IMR-90 (cell line): ENCODE results near the gene AUNIP. TPM values are rescaled to one million over a fixed set of nuclear protein-coding genes. Genes with fewer than 3 reads are reported as not detected.
A peak's percentile ranks its signal among the peaks of the same experiment; 100 is the strongest.

Experiments used
- ATAC-seq: fragments of 200-7000 bp; cut with Tn5 transposase; 2 replicates; pipeline ENCODE4 v1.9.1; 2020; ENCODE audit warnings: low read depth, mild to moderate bottlenecking, moderate library complexity
- BruUV-seq: library from RNA; stranded (reverse); fragments of 400-500 nt; replicated peaks from 2 replicates; lab custom pipeline; 2021; lab: Mats Ljungman, UMichigan
- CTCF ChIA-PET: fragments of 300-600 bp; formaldehyde crosslinking; extraction: SDS; loops from one replicate; lab custom pipeline; 2021; ENCODE audit warnings: antibody characterized with exemption; lab: Yijun Ruan, JAX
- POLR2A ChIA-PET: fragments of 300-600 bp; sonication (Branson Sonifier 250); formaldehyde crosslinking; loops from one replicate; lab custom pipeline; 2022; ENCODE audit warnings: antibody characterized with exemption; ENCODE audit not compliant: unreplicated experiment; lab: Charles Lee
- DNase-seq: peaks from one replicate; pipeline ENCODE4 v3.0.0; 2013
- H2AFZ ChIP-seq: replicated peaks from 2 replicates; pipeline ENCODE3; 2013; ENCODE audit warnings: low read length, mild to moderate bottlenecking; ENCODE audit not compliant: poor library complexity
- H2AK5ac ChIP-seq: 2 replicates; pipeline ENCODE4 v1.6.1; 2013; ENCODE audit warnings: low read depth, low read length, inconsistent platforms
- H2AK9ac ChIP-seq: replicated peaks from 2 replicates; pipeline ENCODE3; 2013; ENCODE audit warnings: mild to moderate bottlenecking, low read depth, low read length, moderate library complexity; ENCODE audit not compliant: poor library complexity
- H2BK120ac ChIP-seq: 2 replicates; pipeline ENCODE4 v1.6.1; 2013; ENCODE audit warnings: low read depth, low read length, inconsistent platforms
- H2BK15ac ChIP-seq: 3 replicates; pipeline ENCODE4 v1.6.1; 2013; ENCODE audit warnings: low read depth, low read length, inconsistent platforms
- H2BK20ac ChIP-seq: 2 replicates; pipeline ENCODE4 v1.6.1; 2013; ENCODE audit warnings: low read depth, mild to moderate bottlenecking, inconsistent platforms, low read length, moderate library complexity
- H2BK5ac ChIP-seq: 2 replicates; pipeline ENCODE4 v1.6.1; 2013; ENCODE audit warnings: mild to moderate bottlenecking, low read depth, low read length, inconsistent platforms; ENCODE audit not compliant: poor library complexity, severe bottlenecking
- H3K14ac ChIP-seq: replicated peaks from 2 replicates; pipeline ENCODE4 v1.6.1; 2013; ENCODE audit warnings: low read depth, low read length, inconsistent platforms
- H3K18ac ChIP-seq: 2 replicates; pipeline ENCODE4 v1.6.1; 2013; ENCODE audit warnings: low read depth, low read length, control low read depth
- H3K23ac ChIP-seq: 2 replicates; pipeline ENCODE4 v1.6.1; 2013; ENCODE audit warnings: low read depth, low read length, inconsistent platforms
- H3K27ac ChIP-seq: 2 replicates; pipeline ENCODE4 v1.5.1; 2013; ENCODE audit warnings: mild to moderate bottlenecking, control low read depth, low read length; ENCODE audit not compliant: insufficient read depth
- H3K27me3 ChIP-seq: 2 replicates; pipeline ENCODE4 v1.6.1; 2013; ENCODE audit warnings: low read length; ENCODE audit not compliant: control insufficient read depth, insufficient read depth
- H3K36me3 ChIP-seq: 2 replicates; pipeline ENCODE4 v1.6.1; 2013; ENCODE audit warnings: low read length, mixed read lengths; ENCODE audit not compliant: control insufficient read depth, insufficient read depth
- H3K4ac ChIP-seq: 2 replicates; pipeline ENCODE4 v1.6.1; 2013; ENCODE audit warnings: low read depth, low read length, inconsistent platforms
- H3K4me1 ChIP-seq: 2 replicates; pipeline ENCODE4 v1.6.1; 2013; ENCODE audit warnings: low read length, mixed read lengths; ENCODE audit not compliant: control insufficient read depth, insufficient read depth
- H3K4me2 ChIP-seq: 2 replicates; pipeline ENCODE4 v1.6.1; 2013; ENCODE audit warnings: low read depth, mild to moderate bottlenecking, control low read depth, low read length, moderate library complexity
- H3K4me3 ChIP-seq: 2 replicates; pipeline ENCODE4 v1.5.1; 2013; ENCODE audit warnings: low read depth, mild to moderate bottlenecking, control low read depth, low read length, moderate library complexity; ENCODE audit not compliant: insufficient read depth
- H3K56ac ChIP-seq: 2 replicates; pipeline ENCODE4 v1.6.1; 2013; ENCODE audit warnings: low read length, inconsistent platforms; ENCODE audit not compliant: insufficient read depth; ENCODE audit errors: extremely low read depth
- H3K79me1 ChIP-seq, 2 experiments: 2 replicates each; pipeline ENCODE4 v1.6.1; 2013; ENCODE audit warnings: low read length in 2 of 2, inconsistent platforms in 1 of 2, low read depth in 1 of 2
- H3K9ac ChIP-seq: 2 replicates; pipeline ENCODE4 v1.6.1; 2013; ENCODE audit warnings: low read depth, low read length, control low read depth
- H3K9me1 ChIP-seq: 2 replicates; pipeline ENCODE4 v1.6.1; 2013; ENCODE audit warnings: low read length, inconsistent platforms; ENCODE audit not compliant: insufficient read depth
- H3K9me3 ChIP-seq: 2 replicates; pipeline ENCODE4 v1.6.1; 2013; ENCODE audit warnings: low read length; ENCODE audit not compliant: control insufficient read depth, insufficient read depth
- H4K20me1 ChIP-seq: 2 replicates; pipeline ENCODE4 v1.6.1; 2013; ENCODE audit warnings: low read length, inconsistent platforms; ENCODE audit not compliant: insufficient read depth
- H4K5ac ChIP-seq: 2 replicates; pipeline ENCODE4 v1.6.1; 2013; ENCODE audit warnings: mild to moderate bottlenecking, low read depth, low read length, control low read depth
- H4K8ac ChIP-seq, 2 experiments: 2 replicates each; pipeline ENCODE4 v1.6.1; 2013; ENCODE audit warnings: low read depth in 2 of 2, low read length in 2 of 2, control low read depth in 1 of 2, inconsistent platforms in 1 of 2
- H4K91ac ChIP-seq: 2 replicates; pipeline ENCODE4 v1.6.1; 2013; ENCODE audit warnings: low read depth, low read length, inconsistent platforms; ENCODE audit not compliant: insufficient read depth
- MAZ ChIP-seq: IDR thresholded peaks from 2 replicates; pipeline ENCODE4 v1.6.1; 2012; ENCODE audit warnings: low read depth, mild to moderate bottlenecking, low read length, improper control_type of control experiment, moderate library complexity, borderline replicate concordance
- WGBS, 2 experiments: methylation state at CpG; one replicate each; pipeline versions ENCODE4 v1.1.5 to v1.1.7; 2013; ENCODE audit warnings: missing lambda C conversion rate in 2 of 2; ENCODE audit not compliant: insufficient read length in 1 of 2; ENCODE audit errors: extremely low coverage in 2 of 2; 5-methylcytosine and 5-hydroxymethylcytosine counted together
- dilution Hi-C: fragments of 300-500 bp; cut with HindIII; formaldehyde crosslinking; loops from one replicate; pipeline ENCODE4 v1.14.3; 2018; ENCODE audit warnings: low sequenced_read_pairs; ENCODE audit not compliant: unreplicated experiment
- in situ Hi-C: fragments of 300-500 bp; cut with MboI; formaldehyde crosslinking; loops from 3 replicates; pipeline ENCODE4 v1.14.3; 2019; ENCODE audit warnings: low sequenced_read_pairs, inconsistent platforms, mixed read lengths
- intact Hi-C: fragments of 100-400 bp; cut with micrococcal nuclease; formaldehyde crosslinking; loops from 2 replicates; pipeline ENCODE4 v1.10.0; 2022
- polyA plus RNA-seq, 3 experiments: library from polyadenylated mRNA; depleted of rRNA; stranded (reverse); fragments of >200 nt; gene quantifications; 2 replicates each; pipeline ENCODE4 v1.2.3, GENCODE V29; 2012; ENCODE audit warnings: low replicate concordance in 1 of 3
- total RNA-seq: library from RNA; depleted of rRNA; stranded (reverse); fragments of >200 nt; gene quantifications from 2 replicates; pipeline ENCODE4 v1.2.3, GENCODE V29; 2012
- TF ChIP-seq, protein P1 (sequence below): fragments of 150-350 bp; IDR thresholded peaks from 2 replicates; pipeline ENCODE4 v1.6.1; 2017; ENCODE audit warnings: mild to moderate bottlenecking, antibody characterized with exemption, low read length, low read depth

Gene AUNIP
- total and polyA plus RNA-seq, 2 of the 4 experiments (the other 2 are of a cell fraction), result 2.4 to 5.0 TPM

DNA sequence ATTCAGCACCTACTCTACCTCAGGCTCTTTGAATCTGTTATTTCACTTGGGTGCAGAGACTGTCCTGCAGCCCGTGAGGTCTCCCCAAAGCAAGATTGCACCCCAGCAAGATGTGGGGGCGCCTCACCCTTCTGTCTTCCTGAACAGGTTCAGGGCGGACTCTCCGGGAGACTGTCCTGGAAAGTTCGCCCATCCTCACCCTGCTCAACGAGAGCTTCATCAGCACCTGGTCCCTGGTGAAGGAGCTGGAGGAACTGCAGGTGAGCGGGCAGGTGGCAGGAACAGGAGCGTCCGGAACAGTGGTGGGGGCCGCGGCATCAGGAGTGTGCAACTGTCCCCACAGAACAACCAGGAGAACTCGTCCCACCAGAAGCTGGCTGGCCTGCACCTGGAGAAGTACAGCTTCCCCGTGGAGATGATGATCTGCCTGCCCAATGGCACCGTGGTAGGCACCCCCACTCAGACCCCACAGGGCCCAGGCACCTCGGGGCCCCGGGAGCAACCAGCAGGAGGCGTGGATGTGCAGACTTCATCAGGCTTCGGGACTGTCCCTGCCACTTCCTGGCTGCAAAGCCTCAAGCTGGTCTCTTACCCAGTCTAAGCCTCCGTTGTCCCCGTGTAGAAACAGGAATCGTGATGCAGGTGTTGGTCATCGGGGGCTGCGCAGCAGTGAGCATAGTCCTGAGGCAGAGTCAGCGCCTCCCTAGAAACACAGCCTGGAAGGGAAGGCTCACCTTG, 45.4 kb downstream of the AUNIP start:
- no peak for TF ChIP-seq MAZ
- TF ChIP-seq, protein P1, sequence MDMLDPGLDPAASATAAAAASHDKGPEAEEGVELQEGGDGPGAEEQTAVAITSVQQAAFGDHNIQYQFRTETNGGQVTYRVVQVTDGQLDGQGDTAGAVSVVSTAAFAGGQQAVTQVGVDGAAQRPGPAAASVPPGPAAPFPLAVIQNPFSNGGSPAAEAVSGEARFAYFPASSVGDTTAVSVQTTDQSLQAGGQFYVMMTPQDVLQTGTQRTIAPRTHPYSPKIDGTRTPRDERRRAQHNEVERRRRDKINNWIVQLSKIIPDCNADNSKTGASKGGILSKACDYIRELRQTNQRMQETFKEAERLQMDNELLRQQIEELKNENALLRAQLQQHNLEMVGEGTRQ, result no peak
- Histone ChIP-seq H3K79me1 (peaks cover 5 to 24% of the 10 kb centered on the region in 2 experiments; a peak in 2 of 4 replicates), H2AFZ (no peak overlapping the region), H2BK120ac (no peak overlapping the region), H3K9me3 (no peaks in the 10 kb centered on the region), H3K4ac (no peak overlapping the region), H3K36me3 (peaks cover 50% of the 10 kb centered on the region), H2BK15ac (no peak overlapping the region), H4K8ac (no peak overlapping the region), H3K56ac (no peak overlapping the region), H3K18ac (no peak overlapping the region), H3K4me1 (peaks cover 5% of the 10 kb centered on the region), H3K14ac (no peak overlapping the region), H2BK20ac (no peak overlapping the region), H3K27ac (no peak overlapping the region), H2AK5ac (no peak overlapping the region), H4K91ac (no peak overlapping the region), H3K4me3 (no peak overlapping the region), H3K27me3 (no peaks in the 10 kb centered on the region), H3K23ac (no peak overlapping the region), H3K9me1 (peaks cover 9% of the 10 kb centered on the region), H3K9ac (no peak overlapping the region), H4K20me1 (peaks cover 11% of the 10 kb centered on the region), H2AK9ac (peak overlapping the region; percentile 38), H3K4me2 (no peak overlapping the region), H4K5ac (no peak overlapping the region), H2BK5ac (no peak overlapping the region)
- 80% methylated on average over 2 of the region's 24 CpGs; no CpG with 5 or more reads in 1 of the 2 experiments for WGBS, 2 experiments
- in situ Hi-C loops, result loop anchor here (25.0 kb wide), 2 partner anchors 402 to 577 kb away; partner anchors contain the start of genes RHCE, RSRP1 and SYF2
- intact Hi-C loops, result loop anchor here (10.0 kb wide), 1 partner anchor 569 kb away; the partner anchor contains the start of gene RSRP1
- ChIA-PET POLR2A (no interaction called here), CTCF (no interaction called here)
- dilution Hi-C loops, result no loop called here
- no peak for ATAC-seq
- no TSS peak for BruUV-seq
- no peak for DNase-seq
